H9 (cell line): ENCODE measurements around the gene POP4. TPM values are rescaled to one million over a fixed set of nuclear protein-coding genes. Genes with fewer than 3 reads are reported as not detected.

Experiments used
- DNase-seq: peaks from one replicate; pipeline ENCODE4 v3.0.0-alpha.2; 2017
- H2AFZ ChIP-seq: one replicate; pipeline ENCODE4 v1.6.1; 2013; ENCODE audit warnings: mild to moderate bottlenecking, low read length, control low read depth, moderate library complexity
- H2AK5ac ChIP-seq: 2 replicates; pipeline ENCODE4 v1.6.1; 2013; ENCODE audit warnings: low read length, control low read depth, mixed read lengths; ENCODE audit not compliant: insufficient read length
- H2BK120ac ChIP-seq: one replicate; pipeline ENCODE4 v1.6.1; 2013; ENCODE audit warnings: low read depth, mild to moderate bottlenecking, low read length, control low read depth, inconsistent platforms; ENCODE audit not compliant: poor library complexity, severe bottlenecking
- H2BK12ac ChIP-seq: 2 replicates; pipeline ENCODE4 v1.6.1; 2013; ENCODE audit warnings: low read length, control low read depth, mixed read lengths, low read depth; ENCODE audit not compliant: insufficient read length
- H2BK15ac ChIP-seq: 2 replicates; pipeline ENCODE4 v1.6.1; 2013; ENCODE audit warnings: low read depth, low read length, control low read depth
- H2BK20ac ChIP-seq: one replicate; pipeline ENCODE4 v1.6.1; 2013; ENCODE audit warnings: low read depth, mild to moderate bottlenecking, low read length, control low read depth, inconsistent platforms; ENCODE audit not compliant: poor library complexity, severe bottlenecking
- H2BK5ac ChIP-seq: 2 replicates; pipeline ENCODE4 v1.6.1; 2013; ENCODE audit warnings: low read length, control low read depth, mixed read lengths; ENCODE audit not compliant: insufficient read length
- H3K14ac ChIP-seq: 2 replicates; pipeline ENCODE4 v1.6.1; 2013; ENCODE audit warnings: low read length, control low read depth; ENCODE audit not compliant: insufficient read depth
- H3K18ac ChIP-seq: 2 replicates; pipeline ENCODE4 v1.6.1; 2013; ENCODE audit warnings: low read depth, mild to moderate bottlenecking, mixed read lengths, low read length, control low read depth; ENCODE audit not compliant: insufficient read length
- H3K23ac ChIP-seq: 2 replicates; pipeline ENCODE4 v1.6.1; 2013; ENCODE audit warnings: low read length, control low read depth, mixed read lengths, low read depth; ENCODE audit not compliant: insufficient read length
- H3K23me2 ChIP-seq: 2 replicates; pipeline ENCODE4 v1.6.1; 2013; ENCODE audit warnings: low read depth, mild to moderate bottlenecking, mixed read lengths, low read length, control low read depth; ENCODE audit not compliant: insufficient read length, poor library complexity, severe bottlenecking
- H3K27ac ChIP-seq: 2 replicates; pipeline ENCODE4 v1.5.1; 2013; ENCODE audit warnings: low read length, control low read depth, mixed read lengths, low read depth; ENCODE audit not compliant: insufficient read length
- H3K27me3 ChIP-seq: 2 replicates; pipeline ENCODE4 v1.6.1; 2013; ENCODE audit warnings: low read length, control low read depth, inconsistent platforms; ENCODE audit not compliant: insufficient read depth
- H3K4ac ChIP-seq: 2 replicates; pipeline ENCODE4 v1.6.1; 2013; ENCODE audit warnings: low read depth, mild to moderate bottlenecking, control low read depth, inconsistent platforms, low read length, moderate library complexity
- H3K4me1 ChIP-seq: 2 replicates; pipeline ENCODE4 v1.6.1; 2013; ENCODE audit warnings: low read length, control low read depth, inconsistent platforms; ENCODE audit not compliant: insufficient read depth
- H3K4me2 ChIP-seq: 2 replicates; pipeline ENCODE4 v1.6.1; 2013; ENCODE audit warnings: low read length, control low read depth, mixed read lengths; ENCODE audit not compliant: insufficient read length, insufficient read depth
- H3K56ac ChIP-seq: 2 replicates; pipeline ENCODE4 v1.6.1; 2013; ENCODE audit warnings: low read depth, mild to moderate bottlenecking, mixed read lengths, low read length, control low read depth; ENCODE audit not compliant: insufficient read length
- H3K79me1 ChIP-seq: 2 replicates; pipeline ENCODE4 v1.6.1; 2013; ENCODE audit warnings: low read depth, mild to moderate bottlenecking, moderate library complexity, low read length, control low read depth, inconsistent platforms; ENCODE audit not compliant: insufficient read depth, poor library complexity, severe bottlenecking
- H3K79me2 ChIP-seq: 2 replicates; pipeline ENCODE4 v1.6.1; 2013; ENCODE audit warnings: low read length, control low read depth, inconsistent platforms; ENCODE audit not compliant: insufficient read depth
- H3K9ac ChIP-seq: 2 replicates; pipeline ENCODE4 v1.6.1; 2013; ENCODE audit warnings: low read length, control low read depth, mixed read lengths; ENCODE audit not compliant: insufficient read length; ENCODE audit errors: extremely low read depth
- H3K9me3 ChIP-seq: one replicate; pipeline ENCODE4 v1.6.1; 2013; ENCODE audit warnings: low read depth, low read length, inconsistent platforms; ENCODE audit not compliant: control insufficient read depth
- H3T11ph ChIP-seq: one replicate; pipeline ENCODE4 v1.6.1; 2013; ENCODE audit warnings: mild to moderate bottlenecking, low read length, control low read depth, inconsistent platforms
- H4K20me1 ChIP-seq: one replicate; pipeline ENCODE4 v1.6.1; 2013; ENCODE audit not compliant: control insufficient read depth, insufficient read length, insufficient read depth
- H4K5ac ChIP-seq: 2 replicates; pipeline ENCODE4 v1.6.1; 2013; ENCODE audit warnings: low read depth, mild to moderate bottlenecking, mixed read lengths, low read length, control low read depth; ENCODE audit not compliant: insufficient read length
- H4K8ac ChIP-seq: replicated peaks from 2 replicates; pipeline ENCODE4 v1.6.1; 2013; ENCODE audit warnings: low read length, control low read depth, mixed read lengths, low read depth; ENCODE audit not compliant: insufficient read length
- H4K91ac ChIP-seq: 2 replicates; pipeline ENCODE4 v1.6.1; 2013; ENCODE audit warnings: low read depth, mild to moderate bottlenecking, moderate library complexity, mixed read lengths, low read length, control low read depth; ENCODE audit not compliant: insufficient read length
- H3K27ac Mint-ChIP-seq, 3 experiments: 2 replicates in 2 of 3; 3 replicates in 1 of 3; pipeline ENCODE4 v1.8.0; 2020 to 2021; ENCODE audit warnings: mixed read lengths in 3 of 3, mild to moderate bottlenecking in 1 of 3, moderate library complexity in 1 of 3
- H3K27me3 Mint-ChIP-seq: 2 replicates; pipeline ENCODE4 v1.8.0; 2021; ENCODE audit warnings: low read depth, mild to moderate bottlenecking, moderate library complexity, mixed read lengths
- H3K36me3 Mint-ChIP-seq, 3 experiments: 2 replicates in 2 of 3; 3 replicates in 1 of 3; pipeline ENCODE4 v1.8.0; 2020 to 2021; ENCODE audit warnings: low read depth in 3 of 3, mixed read lengths in 3 of 3; ENCODE audit not compliant: insufficient read depth in 1 of 3
- H3K4me1 Mint-ChIP-seq, 2 experiments: 2 replicates each; pipeline ENCODE4 v1.8.0; 2020; ENCODE audit warnings: mixed read lengths in 2 of 2
- H3K4me3 Mint-ChIP-seq, 2 experiments: 2 replicates in 1 of 2; 3 replicates in 1 of 2; pipeline ENCODE4 v1.8.0; 2020 to 2021; ENCODE audit warnings: mild to moderate bottlenecking in 2 of 2, mixed read lengths in 2 of 2, moderate library complexity in 1 of 2
- H3K9me3 Mint-ChIP-seq, 2 experiments: 2 replicates in 1 of 2; 3 replicates in 1 of 2; pipeline ENCODE4 v1.8.0; 2020; ENCODE audit warnings: mild to moderate bottlenecking in 2 of 2, mixed read lengths in 2 of 2, moderate library complexity in 1 of 2
- CTCF ChIP-seq: fragments of 200-600 bp; sonication (generic); conservative IDR thresholded peaks from 3 replicates; pipeline ENCODE4 v1.8.0; 2021; ENCODE audit warnings: antibody characterized with exemption, mild to moderate bottlenecking
- WGBS: extraction: QIAGEN DNeasy Blood & Tissue Kit; methylation state at CpG from one replicate; pipeline ENCODE4 v1.1.7; 2013; ENCODE audit warnings: missing lambda C conversion rate, low lambda C conversion rate, mixed read lengths; ENCODE audit not compliant: insufficient read length; ENCODE audit errors: extremely low coverage; 5-methylcytosine and 5-hydroxymethylcytosine counted together
- total RNA-seq: library from RNA; stranded (reverse); gene quantifications from 2 replicates; pipeline ENCODE4 v1.2.1, GENCODE V29; 2021

The POP4 gene
- total RNA-seq, 1 experiment from 2014 or later = 51.4 TPM

- H2BK120ac ChIP-seq = no peak overlapping the region
- H3T11ph ChIP-seq = no peak overlapping the region
- H3K4me2 ChIP-seq = no peak overlapping the region
- no peak overlapping the region for H4K5ac ChIP-seq
- no peak overlapping the region for H2BK15ac ChIP-seq
- no peaks in the 10 kb centered on the region for H4K20me1 ChIP-seq
- no peak for TF ChIP-seq CTCF
- H3K23ac ChIP-seq = no peak overlapping the region
- peaks cover 0 to 4% (median 2%) of the 10 kb centered on the region in 3 experiments; a peak in 3 of 7 replicates for H3K36me3 Mint-ChIP-seq
- H2BK20ac ChIP-seq = no peak overlapping the region
- H3K4me3 Mint-ChIP-seq = no peak overlapping the region
- H3K27me3 Mint-ChIP-seq = peaks cover 30% of the 10 kb centered on the region
- H3K79me2 ChIP-seq = no peaks in the 10 kb centered on the region
- DNase-seq = no peak
- H4K8ac ChIP-seq = no peak overlapping the region
- H3K56ac ChIP-seq = no peak overlapping the region
- no peak overlapping the region for H2AFZ ChIP-seq
- H3K27me3 ChIP-seq = no peaks in the 10 kb centered on the region
- H3K27ac Mint-ChIP-seq = no peak overlapping the region
- no peaks in the 10 kb centered on the region for H3K23me2 ChIP-seq
- H3K18ac ChIP-seq = no peak overlapping the region
- H3K14ac ChIP-seq = no peak overlapping the region
- no peaks in the 10 kb centered on the region; the same call in 1 of the 2 replicates for H3K4me1 ChIP-seq
- H3K4ac ChIP-seq = no peak overlapping the region
- H2BK5ac ChIP-seq = no peak overlapping the region
- H2BK12ac ChIP-seq = no peak overlapping the region
- WGBS = no CpG with 5 or more reads among the region's 11 CpGs
- no peak overlapping the region for H2AK5ac ChIP-seq
- no peaks in the 10 kb centered on the region for H3K79me1 ChIP-seq
- peaks cover 4 to 7% of the 10 kb centered on the region in 2 experiments; a peak in 4 of 5 replicates for H3K9me3 Mint-ChIP-seq
- peaks cover 4 to 12% of the 10 kb centered on the region in 2 experiments for H3K4me1 Mint-ChIP-seq
- no peak overlapping the region for H3K9ac ChIP-seq
- no peak overlapping the region for H3K27ac ChIP-seq
- H3K9me3 ChIP-seq = peaks cover 6% of the 10 kb centered on the region
- no peak overlapping the region for H4K91ac ChIP-seq
Measured at GRCh38 chr19:29564574-29565005, 41.5 kb upstream of the POP4 start.
